DND-41 (cell line): Measurements from ENCODE around the gene MRPL14.
"Not testable (repeated sequence)": the region's sequence is repeated elsewhere in the genome, so short reads cannot be mapped to it uniquely, and the experiment has no call there.

Source experiments
- ATAC-seq: fragments of 200-7000 bp; cut with Tn5 transposase; 3 replicates; pipeline ENCODE4 v1.9.1; 2021; ENCODE audit warnings: low read depth; ENCODE audit not compliant: insufficient read depth
- DNase-seq: peaks from one replicate; pipeline ENCODE4 v3.0.0-alpha.2; 2020
- H2AFZ ChIP-seq: 2 replicates; pipeline ENCODE4 v1.6.0; 2012; ENCODE audit warnings: low read depth, low read length
- H3K27ac ChIP-seq: 2 replicates; pipeline ENCODE4 v1.5.1; 2012; ENCODE audit warnings: low read length, inconsistent platforms
- H3K27me3 ChIP-seq: fragments of 200-600 bp; sonication (generic); 2 replicates; pipeline ENCODE4 v1.6.0; 2012; ENCODE audit warnings: low read length, mild to moderate bottlenecking, inconsistent platforms; ENCODE audit not compliant: insufficient read depth, poor library complexity
- H3K36me3 ChIP-seq: 2 replicates; pipeline ENCODE4 v1.5.1; 2012; ENCODE audit warnings: low read length, inconsistent platforms; ENCODE audit not compliant: insufficient read depth
- H3K4me1 ChIP-seq: 2 replicates; pipeline ENCODE4 v1.5.1; 2012; ENCODE audit warnings: mild to moderate bottlenecking, low read length; ENCODE audit not compliant: insufficient read depth
- H3K4me2 ChIP-seq: 2 replicates; pipeline ENCODE4 v1.6.0; 2012; ENCODE audit warnings: mild to moderate bottlenecking, moderate library complexity, low read length, inconsistent platforms; ENCODE audit not compliant: insufficient read depth
- H3K4me3 ChIP-seq, 2 experiments: fragments of 200-600 bp in 1 of 2; shearing (Covaris generic) in 1 of 2; 2 replicates each; pipeline ENCODE4 v1.5.1; 2012 to 2016; ENCODE audit warnings: inconsistent platforms in 2 of 2, low read length in 2 of 2, mild to moderate bottlenecking in 2 of 2, low read depth in 1 of 2, moderate library complexity in 1 of 2
- H3K79me2 ChIP-seq: 2 replicates; pipeline ENCODE4 v1.6.0; 2012; ENCODE audit warnings: low read length, inconsistent platforms; ENCODE audit not compliant: insufficient read depth
- H3K9ac ChIP-seq: 2 replicates; pipeline ENCODE4 v1.6.0; 2012; ENCODE audit warnings: low read depth, mild to moderate bottlenecking, inconsistent platforms, low read length, moderate library complexity
- H3K9me3 ChIP-seq: 2 replicates; pipeline ENCODE4 v1.5.1; 2012; ENCODE audit warnings: low read length, moderate library complexity, mild to moderate bottlenecking, inconsistent platforms; ENCODE audit not compliant: insufficient read depth, severe bottlenecking
- H4K20me1 ChIP-seq: 2 replicates; pipeline ENCODE4 v1.6.0; 2012; ENCODE audit warnings: low read length; ENCODE audit not compliant: insufficient read depth
- CTCF ChIP-seq: IDR thresholded peaks from 2 replicates; pipeline ENCODE4 v1.5.1; 2012; ENCODE audit warnings: borderline replicate concordance, low read length, moderate library complexity, mild to moderate bottlenecking; ENCODE audit not compliant: poor library complexity, severe bottlenecking; ENCODE audit errors: extremely low read depth
- EZH2 ChIP-seq: IDR thresholded peaks from 3 replicates; pipeline ENCODE4 v1.6.1; 2012; ENCODE audit warnings: borderline replicate concordance, low read depth, mild to moderate bottlenecking, moderate library complexity, low read length, inconsistent platforms; ENCODE audit not compliant: severe bottlenecking

Gene MRPL14

GRCh38 chr6:44097782-44098317 is 29.4 kb downstream of the MRPL14 start:
- no peak for ATAC-seq

GRCh38 chr6:44096612-44097011 is 30.6 kb downstream of the MRPL14 start:
- no peak overlapping the region for H3K4me2 ChIP-seq

More at GRCh38 chr6:44097782-44098317, 29.4 kb downstream of the MRPL14 start:
- H3K79me2 ChIP-seq, result no peaks in the 10 kb centered on the region
- H3K4me1 ChIP-seq, result no peaks in the 10 kb centered on the region
- no peak overlapping the region for H3K9ac ChIP-seq
- no peak overlapping the region for H2AFZ ChIP-seq
- DNase-seq, result no peak
- H3K9me3 ChIP-seq, result no peaks in the 10 kb centered on the region
- no peak overlapping the region for H3K4me2 ChIP-seq
- H3K27ac ChIP-seq, result no peak overlapping the region
- H3K36me3 ChIP-seq, result peaks cover 17% of the 10 kb centered on the region
- H4K20me1 ChIP-seq, result peaks cover 28% of the 10 kb centered on the region
- H3K4me3 ChIP-seq, result no peak overlapping the region
- no peak for TF ChIP-seq CTCF
- no peak for TF ChIP-seq EZH2
- H3K27me3 ChIP-seq, result no peaks in the 10 kb centered on the region

GRCh38 chr6:44095243-44095623 is 32.0 kb downstream of the MRPL14 start:
- not testable (repeated sequence) for DNase-seq, H3K4me3 ChIP-seq, ATAC-seq, H3K27me3 ChIP-seq, H3K27ac ChIP-seq, H3K36me3 ChIP-seq, H3K9ac ChIP-seq, H2AFZ ChIP-seq, H3K4me2 ChIP-seq, H3K9me3 ChIP-seq, H3K79me2 ChIP-seq, H3K4me1 ChIP-seq
- peaks cover 16% of the 10 kb centered on the region; the same call in 1 of the 2 replicates for H4K20me1 ChIP-seq

More at GRCh38 chr6:44096612-44097011, 30.6 kb downstream of the MRPL14 start:
- H4K20me1 ChIP-seq, result peaks cover 22% of the 10 kb centered on the region
- no peaks in the 10 kb centered on the region for H3K27me3 ChIP-seq
- H2AFZ ChIP-seq, result no peak overlapping the region
- H3K4me3 ChIP-seq, result no peak overlapping the region
- H3K27ac ChIP-seq, result no peak overlapping the region
- TF ChIP-seq EZH2 (no peak), CTCF (peak; percentile 89)
- H3K9ac ChIP-seq, result no peak overlapping the region
- no peaks in the 10 kb centered on the region for H3K79me2 ChIP-seq
- ATAC-seq (peak; percentile 88), DNase-seq (peak; percentile 72)
- H3K9me3 ChIP-seq, result no peaks in the 10 kb centered on the region
- H3K4me1 ChIP-seq, result no peaks in the 10 kb centered on the region
- peaks cover 17% of the 10 kb centered on the region for H3K36me3 ChIP-seq

- Histone ChIP-seq H3K9ac (no peak overlapping the region), H3K79me2 (no peaks in the 10 kb centered on the region), H3K4me1 (no peaks in the 10 kb centered on the region), H3K27ac (no peak overlapping the region), H2AFZ (no peak overlapping the region), H4K20me1 (peaks cover 16% of the 10 kb centered on the region; the same call in 1 of the 2 replicates), H3K4me2 (no peak overlapping the region), H3K9me3 (no peaks in the 10 kb centered on the region), H3K27me3 (no peaks in the 10 kb centered on the region), H3K36me3 (peaks cover 5% of the 10 kb centered on the region; the same call in 1 of the 2 replicates), H3K4me3 (no peak overlapping the region)
- DNase-seq (no peak), ATAC-seq (no peak)
- TF ChIP-seq EZH2, result no peak
- TF ChIP-seq CTCF, result no peak
Measured at GRCh38 chr6:44094403-44095242, 32.6 kb downstream of the MRPL14 start.
